Neural progenitor cell (in vitro differentiated cells): ENCODE data around the gene FAM168B. TPM values are rescaled to one million over a fixed set of nuclear protein-coding genes. Genes with fewer than 3 reads are reported as not detected.

Experiments
- DNase-seq: peaks from one replicate; pipeline ENCODE4 v3.0.0-alpha.2; 2016; ENCODE audit warnings: low spot score
- H2AFZ ChIP-seq: fragments of 200-600 bp; sonication (generic); replicated peaks from 2 replicates; pipeline ENCODE4 v1.6.1; 2016; ENCODE audit warnings: antibody characterized with exemption
- H3F3A ChIP-seq: fragments of 200-600 bp; sonication (generic); 2 replicates; pipeline ENCODE4 v1.6.1; 2016; ENCODE audit warnings: antibody characterized with exemption, low read depth
- H3K27ac ChIP-seq: fragments of 200-600 bp; sonication (generic); 2 replicates; pipeline ENCODE4 v1.5.1; 2016; ENCODE audit warnings: mild to moderate bottlenecking
- H3K27me3 ChIP-seq: fragments of 200-600 bp; sonication (generic); 2 replicates; pipeline ENCODE4 v1.6.1; 2016; ENCODE audit warnings: mild to moderate bottlenecking, moderate library complexity
- H3K36me3 ChIP-seq: fragments of 200-600 bp; sonication (generic); 2 replicates; pipeline ENCODE4 v1.5.1; 2016
- H3K4me1 ChIP-seq: fragments of 200-600 bp; sonication (generic); 2 replicates; pipeline ENCODE4 v1.6.1; 2016; ENCODE audit warnings: mixed run types
- H3K4me2 ChIP-seq: fragments of 200-600 bp; sonication (generic); 2 replicates; pipeline ENCODE4 v1.6.1; 2016
- H3K4me3 ChIP-seq: fragments of 200-600 bp; sonication (generic); 2 replicates; pipeline ENCODE4 v1.5.1; 2016
- H3K79me2 ChIP-seq: fragments of 200-600 bp; sonication (generic); 2 replicates; pipeline ENCODE4 v1.6.1; 2016; ENCODE audit warnings: low read depth
- H3K9ac ChIP-seq: fragments of 200-600 bp; sonication (generic); 2 replicates; pipeline ENCODE4 v1.6.1; 2016
- H3K9me3 ChIP-seq: fragments of 200-600 bp; sonication (generic); 2 replicates; pipeline ENCODE4 v1.5.1; 2016; ENCODE audit warnings: low read depth
- H4K20me1 ChIP-seq: fragments of 200-600 bp; sonication (generic); 2 replicates; pipeline ENCODE4 v1.6.1; 2016; ENCODE audit warnings: low read depth
- H3K27ac Mint-ChIP-seq: 3 replicates; pipeline ENCODE4 v1.8.0; 2021; ENCODE audit warnings: mixed read lengths
- H3K27me3 Mint-ChIP-seq: 2 replicates; pipeline ENCODE4 v1.8.0; 2022; ENCODE audit warnings: low read depth, mild to moderate bottlenecking, inconsistent platforms, moderate library complexity, mixed read lengths; ENCODE audit not compliant: insufficient read depth
- H3K36me3 Mint-ChIP-seq: 3 replicates; pipeline ENCODE4 v1.8.0; 2021; ENCODE audit warnings: mixed read lengths
- H3K4me1 Mint-ChIP-seq: 3 replicates; pipeline ENCODE4 v1.8.0; 2021; ENCODE audit warnings: mixed read lengths
- H3K4me3 Mint-ChIP-seq: 3 replicates; pipeline ENCODE4 v1.8.0; 2021; ENCODE audit warnings: mild to moderate bottlenecking, moderate library complexity, mixed read lengths
- H3K9me3 Mint-ChIP-seq: 3 replicates; pipeline ENCODE4 v1.8.0; 2020; ENCODE audit warnings: mixed read lengths
- EZH2 ChIP-seq: fragments of 200-600 bp; sonication (generic); IDR thresholded peaks from 2 replicates; pipeline ENCODE4 v1.6.1; 2017; ENCODE audit warnings: antibody characterized with exemption, mild to moderate bottlenecking, moderate library complexity
- EZH2phosphoT487 ChIP-seq: fragments of 200-600 bp; sonication (generic); IDR thresholded peaks from 2 replicates; pipeline ENCODE4 v1.6.1; 2017; ENCODE audit warnings: antibody characterized with exemption
- total RNA-seq: library from RNA; depleted of rRNA; stranded (reverse); fragments of >200 nt; gene quantifications from 2 replicates; pipeline ENCODE4 v1.2.3, GENCODE V29; 2015; ENCODE audit warnings: low replicate concordance
- TF ChIP-seq, protein P1 (sequence below): fragments of 200-600 bp; sonication (generic); IDR thresholded peaks from 2 replicates; pipeline ENCODE4 v1.5.1; 2017; ENCODE audit warnings: antibody characterized with exemption, mild to moderate bottlenecking

The FAM168B gene
- total RNA-seq, 1 donor from 2014 or later, result 63.0 TPM

DNA sequence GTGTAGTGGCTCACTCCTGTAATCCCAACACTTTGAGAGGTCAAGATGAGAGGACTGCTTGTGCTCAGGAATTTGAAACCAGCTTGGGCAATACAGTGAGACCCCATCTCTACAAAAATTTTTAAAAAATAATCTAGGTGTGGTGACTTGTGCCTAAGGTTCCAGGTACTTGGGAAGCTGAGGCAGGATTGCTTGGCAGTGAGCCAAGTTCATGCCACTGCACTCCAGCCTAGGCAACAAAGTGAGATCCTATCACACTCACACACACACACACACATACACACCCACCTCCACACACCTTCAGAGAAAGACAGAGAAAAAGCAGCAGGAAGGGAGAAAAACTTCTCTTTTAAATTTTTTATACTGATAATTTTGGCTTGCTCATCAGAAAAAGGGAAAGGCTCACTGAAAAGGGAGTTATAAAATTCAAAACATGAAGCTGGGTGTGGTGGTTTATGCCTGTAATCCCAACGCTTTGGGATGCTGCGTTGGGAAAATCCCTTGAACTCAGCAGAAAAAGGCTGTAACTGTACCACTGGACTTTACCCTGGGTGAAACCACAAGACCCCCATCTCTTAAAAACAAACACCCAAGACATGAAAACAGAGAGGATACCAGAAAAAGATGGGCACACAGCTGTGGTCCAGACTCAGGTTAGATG lies 25.7 kb downstream of the FAM168B start:
- Mint-ChIP-seq H3K27ac (no peak overlapping the region), H3K36me3 (peaks cover 51% of the 10 kb centered on the region)

DNA sequence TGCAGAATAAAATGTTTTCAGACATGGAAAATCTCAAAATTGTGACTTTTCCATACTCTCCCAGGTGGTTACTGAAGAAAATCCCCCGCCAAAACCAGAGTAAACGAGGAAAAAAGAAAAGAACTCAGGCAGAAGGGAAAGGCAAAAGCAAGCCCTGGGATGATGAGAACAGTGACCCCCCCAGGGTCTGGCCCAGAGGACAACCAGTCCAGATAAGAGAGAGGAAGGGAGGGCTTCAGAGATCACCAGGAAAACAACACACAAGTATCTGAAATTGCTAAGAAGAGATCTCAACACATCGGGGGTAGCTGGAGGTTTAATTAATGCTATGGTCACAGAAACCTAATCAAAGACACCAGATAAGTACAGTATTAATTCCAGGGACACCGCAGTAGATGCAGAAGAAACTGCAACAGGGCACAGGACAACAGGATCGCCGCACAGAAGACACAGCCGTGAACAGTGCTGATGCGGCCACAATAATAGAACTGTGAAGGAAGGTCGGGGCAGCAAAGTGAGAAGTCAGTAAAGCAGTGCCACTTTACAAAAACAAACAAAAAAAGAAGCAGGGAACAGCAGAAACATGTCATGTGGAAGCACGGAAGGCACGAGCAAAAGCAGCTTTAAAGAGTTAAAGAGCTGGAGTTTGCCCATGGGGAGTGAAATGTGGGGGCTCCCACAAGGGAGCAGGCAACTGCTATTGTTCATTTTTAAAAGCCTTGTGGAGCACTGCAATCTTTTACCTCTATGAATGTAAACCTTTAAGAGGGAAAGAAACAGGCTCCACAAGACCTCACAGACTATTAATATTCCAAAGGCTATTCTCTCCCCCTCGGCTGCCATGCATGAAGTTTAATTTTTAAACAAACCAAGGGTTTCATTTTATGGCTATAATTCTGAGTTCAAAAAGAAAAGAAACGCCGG lies 28.4 kb downstream of the FAM168B start:
- H3K36me3 Mint-ChIP-seq, result peaks cover 46% of the 10 kb centered on the region
- Histone ChIP-seq H3K27ac (no peak overlapping the region), H4K20me1 (peaks cover 80% of the 10 kb centered on the region), H3K4me3 (no peak overlapping the region), H3K9me3 (no peaks in the 10 kb centered on the region), H3K4me2 (no peak overlapping the region), H3K9ac (no peak overlapping the region), H3K27me3 (no peaks in the 10 kb centered on the region), H3F3A (no peaks in the 10 kb centered on the region), H3K4me1 (peaks cover 7% of the 10 kb centered on the region), H3K36me3 (no peaks in the 10 kb centered on the region), H2AFZ (no peak overlapping the region), H3K79me2 (peaks cover 100% of the 10 kb centered on the region)
- peaks cover 38% of the 10 kb centered on the region for H3K4me1 Mint-ChIP-seq
- TF ChIP-seq EZH2phosphoT487 (no peak), EZH2 (no peak)
- TF ChIP-seq, protein P1, sequence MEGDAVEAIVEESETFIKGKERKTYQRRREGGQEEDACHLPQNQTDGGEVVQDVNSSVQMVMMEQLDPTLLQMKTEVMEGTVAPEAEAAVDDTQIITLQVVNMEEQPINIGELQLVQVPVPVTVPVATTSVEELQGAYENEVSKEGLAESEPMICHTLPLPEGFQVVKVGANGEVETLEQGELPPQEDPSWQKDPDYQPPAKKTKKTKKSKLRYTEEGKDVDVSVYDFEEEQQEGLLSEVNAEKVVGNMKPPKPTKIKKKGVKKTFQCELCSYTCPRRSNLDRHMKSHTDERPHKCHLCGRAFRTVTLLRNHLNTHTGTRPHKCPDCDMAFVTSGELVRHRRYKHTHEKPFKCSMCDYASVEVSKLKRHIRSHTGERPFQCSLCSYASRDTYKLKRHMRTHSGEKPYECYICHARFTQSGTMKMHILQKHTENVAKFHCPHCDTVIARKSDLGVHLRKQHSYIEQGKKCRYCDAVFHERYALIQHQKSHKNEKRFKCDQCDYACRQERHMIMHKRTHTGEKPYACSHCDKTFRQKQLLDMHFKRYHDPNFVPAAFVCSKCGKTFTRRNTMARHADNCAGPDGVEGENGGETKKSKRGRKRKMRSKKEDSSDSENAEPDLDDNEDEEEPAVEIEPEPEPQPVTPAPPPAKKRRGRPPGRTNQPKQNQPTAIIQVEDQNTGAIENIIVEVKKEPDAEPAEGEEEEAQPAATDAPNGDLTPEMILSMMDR, result no peak
- H3K9me3 Mint-ChIP-seq, result no peaks in the 10 kb centered on the region
- no peak overlapping the region for H3K4me3 Mint-ChIP-seq
- H3K27ac Mint-ChIP-seq, result peak overlapping the region; percentile 58
- peaks cover 7% of the 10 kb centered on the region for H3K27me3 Mint-ChIP-seq
- no peak for DNase-seq

More for the DNA sequence above, 25.7 kb downstream of the FAM168B start:
- DNase-seq, result no peak
- Mint-ChIP-seq H3K4me3 (no peak overlapping the region), H3K9me3 (no peaks in the 10 kb centered on the region), H3K27me3 (peaks cover 3% of the 10 kb centered on the region), H3K4me1 (peaks cover 23% of the 10 kb centered on the region)
- H4K20me1 ChIP-seq, result peaks cover 76% of the 10 kb centered on the region
- H3K4me2 ChIP-seq, result no peak overlapping the region
- no peak overlapping the region for H2AFZ ChIP-seq
- TF ChIP-seq, protein P1, result no peak
- no peak for TF ChIP-seq EZH2
- TF ChIP-seq EZH2phosphoT487, result no peak
- H3K9me3 ChIP-seq, result no peaks in the 10 kb centered on the region
- no peak overlapping the region for H3K27ac ChIP-seq
- H3K79me2 ChIP-seq, result peaks cover 96% of the 10 kb centered on the region
- H3K27me3 ChIP-seq, result no peaks in the 10 kb centered on the region
- H3K4me1 ChIP-seq, result peaks cover 7% of the 10 kb centered on the region
- no peak overlapping the region for H3K9ac ChIP-seq
- H3K4me3 ChIP-seq, result no peak overlapping the region
- H3K36me3 ChIP-seq, result peaks cover 5% of the 10 kb centered on the region
- H3F3A ChIP-seq, result no peaks in the 10 kb centered on the region

DNA sequence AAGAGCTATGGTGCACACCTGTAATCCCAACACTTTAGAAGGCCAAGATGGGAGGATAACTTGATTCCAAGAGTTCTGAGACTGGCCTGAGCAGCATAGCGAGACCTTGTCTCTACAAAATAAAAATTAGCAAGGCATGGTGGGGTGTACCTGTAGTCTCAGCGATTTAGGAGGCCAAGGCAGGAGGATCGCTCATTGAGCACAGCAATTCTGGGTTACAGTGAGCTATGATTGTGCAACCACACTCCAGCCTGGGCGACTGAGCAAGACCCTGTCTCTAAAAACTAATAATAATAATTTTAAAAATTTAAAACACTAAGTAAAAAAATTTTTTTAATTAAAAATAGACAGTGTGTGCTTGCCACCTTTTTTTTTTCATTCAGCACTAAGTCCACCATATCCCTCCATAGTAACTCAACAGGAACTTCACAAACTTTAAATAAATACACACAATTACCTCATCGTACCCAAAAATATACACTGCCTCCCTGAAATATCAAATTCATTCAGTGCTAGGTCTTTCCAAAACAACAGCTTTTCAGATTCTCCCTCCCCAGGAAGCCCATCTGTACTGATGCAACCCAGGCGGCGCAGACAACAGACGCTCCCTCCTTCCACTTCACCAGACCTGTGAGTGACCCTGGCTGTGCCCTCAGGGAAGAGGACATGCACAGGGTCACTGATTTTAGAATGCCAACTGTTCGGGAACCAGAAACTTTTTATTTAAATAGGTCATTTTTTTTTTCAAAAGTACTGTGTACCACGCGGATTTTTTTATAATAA lies 29.6 kb downstream of the FAM168B start:
- H3K9me3 ChIP-seq, result no peaks in the 10 kb centered on the region
- H3K36me3 Mint-ChIP-seq, result peaks cover 46% of the 10 kb centered on the region
- H3K9me3 Mint-ChIP-seq, result no peaks in the 10 kb centered on the region
- H3K4me2 ChIP-seq, result no peak overlapping the region
- H3K4me3 ChIP-seq, result no peak overlapping the region
- peak overlapping the region; percentile 22 for H3K27ac Mint-ChIP-seq
- H3F3A ChIP-seq, result no peaks in the 10 kb centered on the region
- TF ChIP-seq EZH2, result no peak
- TF ChIP-seq, protein P1, result no peak
- no peak for TF ChIP-seq EZH2phosphoT487
- no peak for DNase-seq
- no peak overlapping the region for H2AFZ ChIP-seq
- no peak overlapping the region for H3K27ac ChIP-seq
- peaks cover 40% of the 10 kb centered on the region for H3K4me1 Mint-ChIP-seq
- peaks cover 7% of the 10 kb centered on the region for H3K4me1 ChIP-seq
- H3K27me3 Mint-ChIP-seq, result peaks cover 7% of the 10 kb centered on the region
- H3K79me2 ChIP-seq, result peaks cover 100% of the 10 kb centered on the region
- no peaks in the 10 kb centered on the region for H3K36me3 ChIP-seq
- H4K20me1 ChIP-seq, result peaks cover 81% of the 10 kb centered on the region
- H3K9ac ChIP-seq, result no peak overlapping the region
- no peak overlapping the region for H3K4me3 Mint-ChIP-seq
- H3K27me3 ChIP-seq, result no peaks in the 10 kb centered on the region
